A549 (cell line): ENCODE measurements around the gene DIP2C.

ENCODE experiments used
- BCL3 ChIP-seq: fragments of >200 bp; sonication (Bioruptor Twin); formaldehyde crosslinking; IDR thresholded peaks from 3 replicates; pipeline ENCODE4 v1.6.1; 2016
- CTCF ChIP-seq: fragments of >200 bp; sonication (Bioruptor Twin); formaldehyde crosslinking; IDR thresholded peaks from 3 replicates; pipeline ENCODE4 v1.5.1; 2016
- PBX3 ChIP-seq: IDR thresholded peaks from 2 replicates; pipeline ENCODE4 v1.6.1; 2012
- POLR2A ChIP-seq: IDR thresholded peaks from 2 replicates; pipeline ENCODE4 v1.6.1; 2012; ENCODE audit warnings: mild to moderate bottlenecking, low read length
- REST ChIP-seq: fragments of 200-600 bp; sonication (generic); IDR thresholded peaks from 2 replicates; pipeline ENCODE4 v1.6.1; 2016; ENCODE audit warnings: antibody characterized with exemption, mild to moderate bottlenecking, moderate library complexity
- ZC3H11A ChIP-seq: fragments of 450-650 bp; IDR thresholded peaks from 2 replicates; pipeline ENCODE4 v1.6.1; 2014; ENCODE audit warnings: antibody characterized with exemption, mild to moderate bottlenecking

- TF ChIP-seq CTCF (no peak), ZC3H11A (no peak), POLR2A (no peak), REST (no peak), PBX3 (no peak), BCL3 (no peak)
Observed at GRCh38 chr10:436911-437665, 252.4 kb downstream of the DIP2C start.
